Measurements from ENCODE around the gene C8B. TPM values are rescaled to one million over a fixed set of nuclear protein-coding genes. Genes with fewer than 3 reads are reported as not detected.
A peak's percentile ranks its signal among the peaks of the same experiment; 100 is the strongest.

The C8B gene
- total RNA-seq, 1 experiment from 2014 or later = 0.10 TPM

GRCh38 chr1:56967900-56968832 is 2.4 kb upstream of the C8B start:
- no peaks in the 10 kb centered on the region for H3K9me3 ChIP-seq (ENCODE audit: control insufficient read depth in 1 of 2, insufficient read depth in 1 of 2, low read depth in 1 of 2, low read length in 2 of 2)
- H2AFZ ChIP-seq (ENCODE audit: low read depth, low read length, poor library complexity, severe bottlenecking) = no peak overlapping the region
- POLR2A ChIA-PET = no interaction called here
- H3K36me3 ChIP-seq (ENCODE audit: control insufficient read depth in 1 of 2, insufficient read depth in 2 of 2, low read length in 2 of 2) = no peaks in the 10 kb centered on the region
- H3K27me3 ChIP-seq (ENCODE audit: insufficient read depth, low read length) = peaks cover 8% of the 10 kb centered on the region; the same call in 1 of the 2 replicates
- H3K79me2 ChIP-seq (ENCODE audit: insufficient read depth, low read length) = no peaks in the 10 kb centered on the region
- no peak overlapping the region for H3K9ac ChIP-seq (ENCODE audit: low read length)
- no peak overlapping the region for H3K27ac ChIP-seq (ENCODE audit: low read depth, low read length)
- no peaks in the 10 kb centered on the region for H4K20me1 ChIP-seq (ENCODE audit: insufficient read depth)
- TF ChIP-seq ELF1 (IDR thresholded peaks at IDR 0.05; ENCODE audit: borderline replicate concordance, low read depth) (no peak), MAX (IDR thresholded peaks at IDR 0.05) (no peak), ATF3 (IDR thresholded peaks at IDR 0.05) (no peak), EZH2 (IDR thresholded peaks at IDR 0.05) (no peak), POLR2A (IDR thresholded peaks at IDR 0.05; ENCODE audit: borderline replicate concordance, extremely low read depth, insufficient read depth, insufficient read length) (no peak), ZNF274 (IDR thresholded peaks at IDR 0.05; ENCODE audit: low read depth, low read length) (no peak), CTCF (IDR thresholded peaks at IDR 0.05 in 2 of 3, conservative IDR thresholded peaks at IDR 0.05 in 1 of 3; ENCODE audit: borderline replicate concordance in 1 of 3, insufficient read depth in 1 of 3, low read depth in 2 of 3, low read length in 2 of 3) (peak in 2 of 3 experiments; percentile 72 to 82; a peak in 4 of 6 replicates), RAD21 (IDR thresholded peaks at IDR 0.05; ENCODE audit: low read depth) (peak; percentile 45)
- H3K9me2 ChIP-seq (ENCODE audit: insufficient read depth) = no peaks in the 10 kb centered on the region
- CTCF ChIA-PET = interaction anchor here (1.8 kb wide), 1 partner anchor 136 kb away, joined by 10 read pairs; no protein-coding TSS in a partner anchor
- DNase-seq (ENCODE audit: low read depth, low spot score) = peak; percentile 7
- H3K4me2 ChIP-seq (ENCODE audit: low read length) = no peak overlapping the region
- ATAC-seq = peak; percentile 69
- BruUV-seq (replicated peaks) = no TSS peak
- intact Hi-C loops (cut with micrococcal nuclease) = loop anchor here (1.0 to 10.0 kb wide), 2 partner anchors 136 to 1683 kb away; no protein-coding TSS in a partner anchor
- no peaks in the 10 kb centered on the region for H3K4me1 ChIP-seq (ENCODE audit: control insufficient read depth in 1 of 2, insufficient read depth in 2 of 2, low read length in 2 of 2)
- no peak overlapping the region for H3K4me3 ChIP-seq (replicated peaks in 1 of 2; ENCODE audit: low read depth in 1 of 2, low read length in 2 of 2)
- RAD21 ChIA-PET (ENCODE audit: low non-redundant PET in 1 of 2, low total read pairs in 2 of 2, uncharacterized antibody in 2 of 2, unreplicated experiment in 2 of 2) = no interaction called here
